ENCODE data around the gene MRPS18A. TPM values are rescaled to one million over a fixed set of nuclear protein-coding genes. Genes with fewer than 3 reads are reported as not detected.
A peak's percentile ranks its signal among the peaks of the same experiment; 100 is the strongest.

Gene MRPS18A
- 91.5 and 105 TPM in 2 replicates for total RNA-seq (2014; rRNA removed)
- percentile 87 among the genes with signal in this experiment for Bru-seq, nascent RNA
- BruChase-seq, experiment 1, labeled RNA remaining after a 6-hour chase, result percentile 65 among the genes with signal in this experiment
- percentile 74 among the genes with signal in this experiment for BruChase-seq, experiment 2, labeled RNA remaining after a 2-hour chase
- long read RNA-seq, transcript MRPS18A-202 (6 exons, 1,062 nt), result major isoform, 28 of 42 reads
- long read RNA-seq, transcript MRPS18A-203 (5 exons, 803 nt), result minor isoform, 5 of 42 reads
- long read RNA-seq, partial matches to known transcripts, result 2 of 42 reads
- long read RNA-seq, other reads (novel, unspliced or antisense), result 6 of 42 reads

GRCh38 chr6:43687437-43688347, at the start of gene MRPS18A:
Gene MRPS18A, minus strand, starts transcription at chr6:43687791. Its CDS starts 12 bp downstream, at chr6:43687779.
- TSS peak; percentile 95 for BruUV-seq (replicated peaks)
- Histone ChIP-seq H4K20me1 (ENCODE audit: low read length) (peaks cover 9% of the 10 kb centered on the region; the same call in 1 of the 2 replicates), H3K79me2 (ENCODE audit: low read length) (peaks cover 55% of the 10 kb centered on the region), H3K4me1 (ENCODE audit: insufficient read depth, low read length) (peaks cover 26% of the 10 kb centered on the region), H3K36me3 (ENCODE audit: low read depth, low read length) (peaks cover 3% of the 10 kb centered on the region; the same call in 1 of the 2 replicates), H3K9me2 (replicated peaks; ENCODE audit: low read length) (no peaks in the 10 kb centered on the region), H3F3A (ENCODE audit: low read length, unreplicated experiment) (no peaks in the 10 kb centered on the region), H3K9me3 (ENCODE audit: low read length) (no peaks in the 10 kb centered on the region), H3K4me3 (ENCODE audit: low read length) (peak within 1 kb of the TSS; percentile 93), H3K27ac (ENCODE audit: low read length) (peak within 1 kb of the TSS; percentile 70), H3K27me3 (ENCODE audit: low read length) (no peaks in the 10 kb centered on the region), H3K9ac (ENCODE audit: low read length) (peak within 1 kb of the TSS; percentile 92), H3K4me2 (ENCODE audit: low read length) (peak within 1 kb of the TSS; percentile 97), H2AFZ (ENCODE audit: low read length) (peak within 1 kb of the TSS; percentile 80)
- ChIA-PET POLR2A (ENCODE audit: unreplicated experiment) (interaction anchor here (0.5 to 0.6 kb wide), 4 partner anchors 11 to 773 kb away, joined by 3 to 11 read pairs (median 5); partner anchors contain the start of gene TMEM63B), CTCF (interaction anchor here (0.5 kb wide), 1 partner anchor 11 kb away, joined by 6 read pairs; no protein-coding TSS in a partner anchor)
- DNase-seq (peak; percentile 90), ATAC-seq (peak; percentile 95)
- intact Hi-C loops (cut with micrococcal nuclease), result no loop called here
- no peak for TF ChIP-seq CTCF (conservative IDR thresholded peaks at IDR 0.05; ENCODE audit: low read depth, low read length)
- no peak for TF ChIP-seq EZH2phosphoT487 (IDR thresholded peaks at IDR 0.05; ENCODE audit: borderline replicate concordance, low read length)
- no peak for TF ChIP-seq EZH2 (IDR thresholded peaks at IDR 0.05; ENCODE audit: low read length, unreplicated experiment)

GRCh38 chr6:43736844-43737243, 49.3 kb upstream of the MRPS18A start:
- H3K9me2 ChIP-seq (replicated peaks; ENCODE audit: low read length), result no peaks in the 10 kb centered on the region
- H3K4me2 ChIP-seq (ENCODE audit: low read length), result no peak overlapping the region
- POLR2A ChIA-PET (ENCODE audit: unreplicated experiment), result no interaction called here
- DNase-seq (no peak), ATAC-seq (no peak)
- H2AFZ ChIP-seq (ENCODE audit: low read length), result no peak overlapping the region
- H3K9ac ChIP-seq (ENCODE audit: low read length), result no peak overlapping the region
- H3K4me1 ChIP-seq (ENCODE audit: insufficient read depth, low read length), result peaks cover 9% of the 10 kb centered on the region
- H3K9me3 ChIP-seq (ENCODE audit: low read length), result no peaks in the 10 kb centered on the region
- no peaks in the 10 kb centered on the region for H3F3A ChIP-seq (ENCODE audit: low read length, unreplicated experiment)
- CTCF ChIA-PET, result no interaction called here
- intact Hi-C loops (cut with micrococcal nuclease), result no loop called here
- H3K27me3 ChIP-seq (ENCODE audit: low read length), result no peaks in the 10 kb centered on the region
- H4K20me1 ChIP-seq (ENCODE audit: low read length), result no peaks in the 10 kb centered on the region
- no TSS peak for BruUV-seq (replicated peaks)
- TF ChIP-seq EZH2 (IDR thresholded peaks at IDR 0.05; ENCODE audit: low read length, unreplicated experiment) (no peak), EZH2phosphoT487 (IDR thresholded peaks at IDR 0.05; ENCODE audit: borderline replicate concordance, low read length) (no peak), CTCF (conservative IDR thresholded peaks at IDR 0.05; ENCODE audit: low read depth, low read length) (no peak)
- no peaks in the 10 kb centered on the region for H3K79me2 ChIP-seq (ENCODE audit: low read length)
- H3K4me3 ChIP-seq (ENCODE audit: low read length), result no peak overlapping the region
- no peaks in the 10 kb centered on the region for H3K36me3 ChIP-seq (ENCODE audit: low read depth, low read length)
- no peak overlapping the region for H3K27ac ChIP-seq (ENCODE audit: low read length)

All from PC-3 (cell line).